Dedifferentiated amniotic fluid mesenchymal stem cell (primary cell): Measurements from ENCODE around the gene EGLN2.
A peak's percentile ranks its signal among the peaks of the same experiment; 100 is the strongest.
"Not testable (repeated sequence)": the region's sequence is repeated elsewhere in the genome, so short reads cannot be mapped to it uniquely, and the experiment has no call there.

Experiments
- DNase-seq: peaks from one replicate; pipeline ENCODE4 v3.0.0-alpha.2; 2016; ENCODE audit errors: extremely low spot score

EGLN2 gene

DNA sequence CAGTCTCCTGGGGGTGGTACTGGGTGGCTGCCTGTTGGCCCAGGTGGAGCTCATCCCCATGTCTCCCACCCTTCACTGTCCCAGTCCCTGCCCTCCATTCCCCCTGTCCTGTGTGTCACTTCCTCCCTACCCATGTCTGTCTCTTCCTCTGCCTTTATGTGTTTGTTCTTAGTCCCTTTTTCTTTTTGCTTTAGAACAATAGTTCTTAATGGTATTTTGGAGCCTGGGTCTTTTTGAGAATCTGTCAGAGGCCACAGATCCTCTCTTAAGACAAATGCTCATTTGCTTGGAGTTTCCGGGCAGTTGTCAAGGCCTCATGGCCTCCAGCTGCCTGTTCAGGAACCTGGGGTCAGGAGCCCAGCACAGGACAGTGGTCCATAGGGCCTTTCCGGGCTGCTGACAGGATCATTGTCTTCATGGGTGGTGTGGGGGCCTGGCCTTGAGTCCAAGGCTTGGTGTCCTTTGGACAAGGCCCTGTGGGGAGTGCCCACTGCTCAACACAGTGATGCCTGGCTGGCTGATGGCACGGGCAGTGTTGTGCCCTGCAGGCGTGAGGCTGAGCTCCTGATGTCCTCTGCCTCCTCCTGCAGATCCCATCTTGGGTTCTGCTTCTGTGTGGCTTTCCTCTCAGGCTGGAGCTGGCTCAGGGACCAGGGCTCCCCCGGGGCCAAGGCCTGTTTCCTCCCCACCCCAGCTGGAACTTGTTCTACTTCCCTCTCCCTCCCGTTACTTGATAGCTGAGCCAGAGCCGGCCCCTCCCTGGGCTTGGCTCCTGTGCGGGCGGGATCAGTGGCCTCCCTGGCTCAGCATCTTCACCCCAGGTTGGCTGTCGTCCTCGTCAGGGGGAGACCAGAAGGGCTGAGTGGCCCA lies 3.5 kb downstream of the EGLN2 start:
- no peak for DNase-seq

DNA sequence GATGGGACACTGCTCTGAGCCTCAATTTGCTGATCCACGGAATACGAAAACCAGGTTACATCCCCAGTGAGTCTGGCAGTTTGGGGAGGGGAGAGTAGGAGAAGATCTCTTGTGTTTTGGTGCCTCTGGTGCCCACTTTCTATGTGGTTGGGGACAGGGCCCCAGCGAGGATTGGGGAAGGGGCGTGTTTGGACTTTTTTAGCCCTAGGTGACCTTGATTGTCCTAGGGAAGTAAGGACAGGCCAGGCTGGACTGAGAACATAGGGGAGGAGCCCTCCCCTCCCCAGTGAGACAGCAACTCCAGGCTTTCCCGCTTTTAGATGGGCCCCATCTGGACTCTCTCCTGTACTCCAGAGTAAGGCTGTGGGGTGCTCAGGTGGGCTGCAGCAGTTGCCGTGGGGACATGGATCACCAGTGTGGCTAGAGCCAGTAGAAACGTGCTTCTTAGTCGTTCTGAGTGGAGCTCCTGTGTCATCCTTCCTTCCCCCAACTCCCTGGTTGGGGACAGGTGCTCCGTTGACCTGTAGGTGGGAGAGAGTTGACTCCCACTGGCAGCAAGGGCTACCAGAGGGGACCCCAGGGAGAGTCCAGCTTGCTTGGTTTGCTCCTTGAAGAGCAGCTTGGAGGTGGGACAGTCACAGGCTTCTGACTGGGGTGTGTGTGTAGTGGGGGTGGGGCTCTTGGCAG lies 4.3 kb downstream of the EGLN2 start:
- no peak for DNase-seq

DNA sequence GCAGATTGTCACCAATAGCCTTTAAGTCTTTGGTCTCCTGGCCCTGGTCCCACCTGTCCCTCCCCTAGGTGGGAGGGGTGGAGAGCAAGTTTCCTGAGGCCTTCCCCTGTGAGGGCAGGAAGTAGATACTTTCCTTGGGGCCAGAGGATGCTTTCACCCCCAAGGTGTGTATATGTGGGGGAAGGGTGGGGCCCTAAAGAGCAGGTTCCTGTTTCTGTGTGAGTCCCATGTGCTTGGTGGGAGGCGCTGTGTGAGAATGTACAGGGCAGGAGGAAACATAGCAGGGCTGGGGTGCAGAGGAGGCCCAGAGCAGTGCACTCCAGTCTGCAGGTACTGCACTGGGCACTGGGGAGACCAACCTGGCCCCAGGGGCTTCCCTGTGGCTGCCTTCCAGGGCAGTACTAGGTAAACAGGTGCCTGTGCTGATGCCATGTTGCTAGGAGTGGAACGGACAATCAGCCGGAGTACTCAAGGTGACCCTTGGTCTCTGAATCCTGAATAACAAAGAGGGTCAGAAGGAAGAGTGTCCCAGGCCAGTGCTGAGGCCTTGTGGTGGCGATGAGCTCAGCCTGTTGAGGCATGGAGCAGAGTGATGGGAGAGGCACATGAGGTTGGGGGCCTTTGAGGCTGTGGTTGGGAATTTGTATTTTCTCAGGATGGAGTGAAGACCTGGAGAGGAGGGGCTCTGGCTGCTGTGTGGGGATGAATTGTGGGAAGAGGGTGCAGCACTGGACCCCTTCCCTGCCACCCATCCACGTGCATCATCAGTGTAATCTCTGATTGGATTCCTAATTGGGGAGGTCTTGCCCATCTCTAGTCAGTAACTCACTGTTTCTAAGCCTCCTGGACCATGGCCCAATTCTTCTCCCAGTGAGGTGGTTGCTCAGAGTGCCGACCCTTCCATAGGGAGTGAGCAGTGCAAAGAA lies 5.1 kb downstream of the EGLN2 start:
- no peak for DNase-seq

DNA sequence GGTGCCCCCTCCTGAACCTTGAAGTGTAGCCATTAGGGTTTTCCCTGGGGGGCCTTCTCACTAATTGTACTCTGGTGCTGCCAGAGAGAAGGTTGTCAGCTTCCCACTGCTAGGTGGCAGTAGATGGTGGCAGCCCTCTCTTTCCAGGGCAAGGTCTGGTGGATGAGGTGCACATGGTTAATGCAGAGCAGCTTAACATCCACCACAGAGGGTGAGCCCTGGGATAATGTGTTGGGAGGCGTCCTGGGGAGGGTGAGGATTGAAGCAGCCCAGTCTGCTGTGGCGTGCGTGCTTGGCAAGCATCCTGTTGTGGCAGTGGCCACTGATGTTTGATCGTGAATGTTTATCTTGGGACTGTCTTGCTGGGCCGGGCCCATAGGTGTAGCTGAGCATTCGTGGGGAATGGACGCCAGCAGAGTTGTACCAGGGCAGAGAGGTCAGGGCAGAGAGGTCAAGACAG lies 5.8 kb downstream of the EGLN2 start:
- no peak for DNase-seq

DNA sequence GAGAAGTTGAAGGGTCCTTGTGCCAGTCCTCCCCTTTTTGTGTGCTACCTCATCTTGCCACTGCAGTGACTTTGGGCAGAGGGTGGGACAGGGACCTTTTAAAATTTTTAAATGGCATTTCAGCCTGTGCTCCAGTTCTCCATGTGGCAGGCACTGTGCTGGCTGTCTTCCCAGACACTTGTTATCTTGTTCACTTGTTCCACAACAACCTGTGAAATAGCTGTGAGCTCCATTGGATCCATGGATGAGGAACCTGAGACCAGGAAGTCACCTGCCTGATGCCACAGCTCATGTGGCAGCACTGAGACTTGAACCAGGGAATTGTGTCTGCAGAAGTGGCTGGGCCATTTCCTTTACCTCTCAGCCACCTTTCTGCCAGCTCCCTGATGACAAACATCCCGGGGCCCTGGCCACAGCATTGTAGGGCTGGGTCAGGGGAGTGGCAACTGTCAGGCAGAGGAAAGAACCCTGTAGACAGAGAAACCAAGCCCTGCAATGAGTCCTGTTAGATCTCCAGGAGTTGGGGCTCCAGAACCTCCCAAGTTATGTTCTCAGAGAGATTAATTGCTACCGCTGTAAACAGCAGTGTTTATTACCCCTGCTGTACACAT lies 6.4 kb downstream of the EGLN2 start:
- no peak for DNase-seq

DNA sequence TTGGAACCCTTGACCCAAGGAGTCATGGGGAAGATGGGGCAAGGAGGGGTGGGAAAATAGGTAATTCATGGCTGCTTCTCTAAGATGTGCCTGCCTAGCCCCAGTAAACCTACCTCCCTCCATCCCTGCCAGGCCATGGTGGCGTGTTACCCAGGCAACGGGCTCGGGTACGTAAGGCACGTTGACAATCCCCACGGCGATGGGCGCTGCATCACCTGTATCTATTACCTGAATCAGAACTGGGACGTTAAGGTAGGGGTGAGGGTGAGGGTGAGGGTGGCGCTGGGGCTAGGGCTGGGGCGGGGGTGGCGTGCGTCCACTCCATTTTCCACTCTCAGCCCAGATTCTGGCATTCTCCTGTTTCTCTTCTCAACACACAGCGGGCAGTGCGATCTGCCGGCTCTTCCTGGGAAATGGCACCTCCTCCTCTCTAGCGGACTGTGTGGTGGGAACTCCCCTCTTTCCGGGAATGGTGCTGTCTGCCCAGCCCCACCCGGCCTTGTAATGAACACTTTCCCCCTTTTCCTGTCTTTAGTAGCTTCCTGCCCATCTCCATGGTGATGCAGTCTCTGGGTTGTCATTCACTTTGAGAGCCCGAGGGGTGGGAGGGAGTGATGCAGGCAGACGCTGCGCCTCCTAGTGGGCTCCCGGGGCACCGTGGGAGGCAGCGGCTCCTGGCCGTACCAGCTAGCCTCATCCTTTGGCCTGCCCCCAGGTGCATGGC lies 7.6 kb downstream of the EGLN2 start:
- peak; percentile 95 for DNase-seq

DNA sequence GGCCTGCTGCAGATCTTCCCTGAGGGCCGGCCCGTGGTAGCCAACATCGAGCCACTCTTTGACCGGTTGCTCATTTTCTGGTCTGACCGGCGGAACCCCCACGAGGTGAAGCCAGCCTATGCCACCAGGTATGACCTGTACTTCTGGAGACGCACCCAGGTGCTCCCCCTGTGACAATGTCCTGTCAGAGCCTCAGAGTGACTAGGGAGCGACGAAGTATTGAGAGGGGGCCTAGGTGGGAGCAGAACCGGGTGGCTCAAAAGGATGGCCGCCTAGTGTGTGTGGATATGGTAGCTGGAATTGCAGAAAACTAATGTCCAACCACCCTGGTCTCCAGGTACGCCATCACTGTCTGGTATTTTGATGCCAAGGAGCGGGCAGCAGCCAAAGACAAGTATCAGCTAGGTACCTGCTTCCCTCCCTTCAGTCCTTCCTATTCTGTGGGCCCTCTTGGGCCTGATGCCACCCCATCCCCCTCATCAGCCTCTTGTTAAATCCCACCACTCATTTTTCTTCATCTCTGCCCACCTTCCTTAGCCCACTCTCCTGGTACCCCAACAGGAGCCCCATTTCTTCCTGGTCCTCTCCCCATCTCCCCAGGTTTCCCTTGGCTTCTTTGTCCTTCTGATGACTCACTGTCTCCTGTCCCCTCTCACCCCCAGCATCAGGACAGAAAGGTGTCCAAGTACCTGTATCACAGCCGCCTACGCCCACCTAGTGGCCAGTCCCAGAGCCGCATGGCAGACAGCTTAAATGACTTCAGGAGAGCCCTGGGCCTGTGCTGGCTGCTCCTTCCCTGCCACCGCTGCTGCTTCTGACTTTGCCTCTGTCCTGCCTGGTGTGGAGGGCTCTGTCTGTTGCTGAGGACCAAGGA lies 8.4 kb downstream of the EGLN2 start:
- no peak for DNase-seq

DNA sequence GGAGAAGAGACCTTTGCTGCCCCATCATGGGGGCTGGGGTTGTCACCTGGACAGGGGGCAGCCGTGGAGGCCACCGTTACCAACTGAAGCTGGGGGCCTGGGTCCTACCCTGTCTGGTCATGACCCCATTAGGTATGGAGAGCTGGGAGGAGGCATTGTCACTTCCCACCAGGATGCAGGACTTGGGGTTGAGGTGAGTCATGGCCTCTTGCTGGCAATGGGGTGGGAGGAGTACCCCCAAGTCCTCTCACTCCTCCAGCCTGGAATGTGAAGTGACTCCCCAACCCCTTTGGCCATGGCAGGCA lies 9.0 kb downstream of the EGLN2 start:
- no peak for DNase-seq

DNA sequence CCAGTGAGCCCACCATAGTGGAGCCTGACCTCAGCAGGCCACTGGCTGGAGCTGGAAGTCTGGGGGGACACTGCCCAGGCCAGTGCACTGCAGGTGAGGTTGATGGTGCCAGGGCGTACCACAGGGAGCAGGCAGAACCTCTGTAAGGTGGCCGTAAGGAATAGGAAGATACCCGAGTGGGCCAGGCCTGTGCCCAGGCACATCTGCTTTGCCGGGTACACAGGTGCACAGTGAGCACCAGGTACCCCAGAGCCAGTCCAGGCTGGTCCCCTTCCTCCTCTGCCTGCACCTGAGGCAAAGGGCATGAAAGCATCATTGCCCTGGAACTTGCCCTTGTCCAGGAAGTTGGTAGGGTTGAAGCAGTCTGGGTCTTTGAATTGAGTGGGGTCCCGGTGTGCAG lies 9.5 kb downstream of the EGLN2 start:
- DNase-seq, result no peak

DNA sequence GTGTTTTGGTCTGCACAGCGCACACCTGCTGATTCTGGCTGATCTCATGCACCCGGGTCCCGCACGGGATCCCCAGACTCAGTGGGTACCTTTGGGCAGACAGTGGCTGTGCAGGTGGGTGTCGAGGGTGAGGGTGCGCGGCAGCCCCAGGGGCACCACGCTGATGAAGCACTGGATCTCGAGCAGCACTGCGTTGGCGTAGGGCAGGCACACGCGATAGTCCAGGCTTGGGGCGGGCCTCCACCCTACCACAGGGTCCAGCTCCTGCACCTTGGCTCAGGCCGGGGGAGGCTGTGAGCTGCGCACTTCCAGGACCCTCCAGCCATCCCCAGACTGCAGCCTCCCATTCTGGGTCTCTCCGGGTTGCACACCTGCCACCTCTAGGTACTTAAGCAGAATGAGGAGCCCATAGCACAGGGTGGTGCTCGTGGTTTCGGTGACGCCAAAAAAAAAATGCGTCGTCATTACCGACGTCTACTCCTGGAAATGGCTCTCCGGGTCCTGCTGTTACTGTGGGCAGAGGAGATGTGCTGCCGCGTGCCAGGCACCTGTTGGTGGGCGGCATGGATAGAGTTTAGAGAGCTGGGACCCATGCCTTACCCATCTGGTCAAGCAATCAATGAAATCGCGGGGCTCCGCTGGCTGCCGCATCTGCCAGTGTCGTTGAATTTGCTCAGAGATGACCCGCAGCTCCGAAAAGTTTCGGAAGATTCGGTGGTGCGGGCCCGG lies 10.5 kb downstream of the EGLN2 start:
- DNase-seq, result no peak

DNA sequence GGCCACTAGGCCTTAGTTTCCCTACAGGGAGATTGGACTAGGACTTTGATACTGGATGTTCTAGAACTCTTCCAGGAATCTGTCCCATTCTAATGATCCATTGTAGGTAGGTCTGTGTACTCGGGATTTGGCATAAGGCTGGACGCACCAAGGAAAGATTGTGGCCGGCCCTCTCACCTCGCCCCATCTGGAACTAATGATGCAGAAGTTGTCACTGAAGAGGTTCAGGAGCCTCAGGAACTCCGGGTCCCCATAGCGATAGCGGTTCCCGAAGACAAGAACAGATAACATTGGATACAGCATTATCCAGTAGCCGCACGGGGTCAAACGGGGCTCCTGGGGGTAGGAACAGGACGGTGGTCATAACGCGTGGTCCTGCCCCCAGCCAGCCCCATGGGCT lies 11.2 kb downstream of the EGLN2 start:
- no peak for DNase-seq

DNA sequence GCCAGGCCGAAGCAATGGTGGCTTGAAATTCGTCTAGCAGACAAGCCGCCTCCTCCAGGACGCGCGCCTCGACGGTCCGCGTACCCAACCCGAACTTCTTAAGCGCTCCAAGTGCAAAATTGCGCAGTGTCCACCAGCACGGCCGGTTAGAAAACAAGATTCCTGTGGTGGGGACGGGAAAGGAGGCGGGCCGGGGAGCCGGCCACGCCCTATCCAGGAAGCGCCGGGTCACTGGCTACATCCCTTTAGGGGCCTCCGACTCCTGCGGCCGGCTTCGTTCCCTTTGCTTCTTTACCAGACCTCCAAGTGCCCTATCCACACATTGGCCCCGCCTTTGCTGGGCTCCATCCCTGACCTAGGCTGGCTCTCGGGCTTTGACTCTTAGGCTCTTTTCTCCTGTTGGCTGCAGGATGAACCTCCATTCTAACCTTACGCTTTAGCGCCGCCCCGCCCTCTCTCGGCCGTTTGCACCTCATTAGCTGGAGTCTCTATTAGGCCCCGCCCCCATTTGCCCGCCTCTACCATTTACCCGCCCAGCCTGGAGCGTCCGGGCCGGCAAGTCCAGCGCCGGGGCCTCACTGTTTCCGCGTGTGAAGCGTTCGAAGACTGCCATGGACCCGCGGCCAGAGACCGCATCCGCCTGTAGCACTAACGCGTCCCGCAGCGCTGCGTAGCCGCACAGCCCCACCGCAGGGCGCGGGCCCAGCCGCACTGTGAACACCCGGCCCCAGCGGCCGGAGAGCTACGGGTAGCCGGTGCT lies 11.8 kb downstream of the EGLN2 start:
- DNase-seq, result not testable (repeated sequence)

DNA sequence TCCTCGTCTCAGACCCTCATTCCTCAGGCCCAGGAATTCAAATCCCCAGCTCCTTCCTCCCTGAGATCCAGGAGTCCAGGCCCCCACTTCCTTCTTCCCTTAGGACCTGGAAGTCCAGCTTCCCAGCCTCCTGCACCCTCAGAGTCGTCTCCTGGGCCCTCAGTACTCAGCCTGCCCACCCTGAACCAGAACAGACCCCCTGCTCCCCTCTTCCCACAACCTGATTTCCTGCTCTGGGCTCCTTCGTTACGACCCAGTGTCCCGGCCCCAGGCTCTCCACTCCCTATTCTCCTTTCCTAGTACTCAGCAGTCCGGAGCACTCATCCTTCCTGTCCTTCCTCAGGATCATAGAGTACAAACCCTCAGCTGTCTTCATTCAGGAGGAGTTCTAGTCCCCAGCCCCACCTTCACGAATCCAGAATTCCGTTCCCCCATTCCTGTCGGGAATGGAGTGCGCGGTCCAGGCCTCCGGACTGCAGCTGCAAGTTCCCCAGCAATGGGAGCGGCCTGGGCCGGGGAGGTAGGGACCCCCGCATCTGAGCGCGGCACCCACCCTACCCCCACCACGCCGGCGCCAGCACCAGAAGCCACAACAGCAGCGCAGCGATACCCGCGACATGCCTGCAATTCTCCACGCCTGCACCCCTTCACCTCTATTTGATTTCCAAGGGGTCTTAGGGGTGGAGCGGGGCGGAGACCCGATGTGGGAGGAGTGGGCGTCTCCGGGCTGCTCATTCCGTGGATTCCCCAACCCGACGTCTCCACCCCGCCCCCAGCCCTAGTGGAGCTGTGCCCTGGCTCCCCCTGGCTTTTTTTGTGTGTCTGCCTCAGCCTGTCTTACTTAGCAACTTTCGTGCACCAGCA lies 12.7 kb downstream of the EGLN2 start:
- no peak for DNase-seq

DNA sequence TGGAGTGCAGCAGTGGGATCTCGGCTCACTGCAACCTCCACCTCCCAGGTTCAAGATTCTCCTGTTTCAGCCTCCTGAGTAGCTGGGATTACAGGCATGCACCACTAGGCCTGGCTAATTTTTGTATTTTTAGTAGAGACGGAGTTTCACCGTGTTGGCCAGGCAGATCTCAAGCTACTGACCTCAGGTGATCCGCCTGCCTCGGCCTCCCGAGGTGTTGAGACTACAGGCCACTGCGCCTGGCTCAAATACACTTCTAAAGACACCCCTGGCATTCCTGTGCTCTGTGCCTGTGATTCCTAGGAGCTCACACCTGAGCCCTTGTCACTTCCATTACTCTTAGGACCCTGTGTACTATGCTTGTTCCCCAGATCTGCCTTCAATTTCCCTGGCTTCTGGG lies 13.6 kb downstream of the EGLN2 start:
- DNase-seq, result not testable (repeated sequence)

DNA sequence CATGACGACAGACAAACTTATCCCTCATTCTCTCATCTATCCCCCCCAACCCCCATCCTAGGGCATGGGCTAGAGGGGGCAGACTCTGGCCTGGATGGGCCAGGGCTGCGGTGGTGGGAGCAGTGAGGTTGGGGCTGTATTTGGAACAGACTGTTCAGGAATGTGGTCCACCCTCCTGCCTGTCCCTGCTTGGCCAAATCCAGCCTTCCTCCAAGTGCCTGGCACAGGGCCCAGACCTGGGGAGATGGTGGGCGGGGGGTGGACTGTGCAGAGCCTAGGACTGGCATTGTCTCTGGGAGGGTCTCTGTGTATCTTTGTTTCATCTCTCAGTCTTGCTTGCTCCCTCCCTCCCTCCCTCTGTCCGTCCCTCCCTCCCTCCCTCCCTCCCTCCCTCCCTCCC lies 14.2 kb downstream of the EGLN2 start:
- no peak for DNase-seq

DNA sequence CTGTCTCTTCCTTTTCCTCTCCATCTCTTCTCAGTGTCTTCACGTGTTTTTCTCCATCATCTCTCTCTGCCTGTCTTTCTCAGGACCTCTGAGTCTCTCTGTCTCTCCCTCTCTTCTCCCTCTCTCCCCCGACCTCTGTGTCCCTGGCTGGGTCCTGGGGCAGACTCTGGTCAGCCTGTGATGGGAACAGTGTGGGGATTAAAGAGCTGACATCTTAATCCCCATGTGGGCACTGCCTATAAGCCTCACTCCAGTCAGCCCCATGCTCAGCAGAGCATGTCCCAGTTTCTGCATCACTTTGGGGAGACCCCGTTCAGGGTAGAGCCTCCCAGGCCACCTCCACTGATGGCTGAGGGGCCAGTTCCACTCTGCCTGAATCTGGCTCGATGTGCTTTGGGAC lies 16.2 kb downstream of the EGLN2 start:
- no peak for DNase-seq

DNA sequence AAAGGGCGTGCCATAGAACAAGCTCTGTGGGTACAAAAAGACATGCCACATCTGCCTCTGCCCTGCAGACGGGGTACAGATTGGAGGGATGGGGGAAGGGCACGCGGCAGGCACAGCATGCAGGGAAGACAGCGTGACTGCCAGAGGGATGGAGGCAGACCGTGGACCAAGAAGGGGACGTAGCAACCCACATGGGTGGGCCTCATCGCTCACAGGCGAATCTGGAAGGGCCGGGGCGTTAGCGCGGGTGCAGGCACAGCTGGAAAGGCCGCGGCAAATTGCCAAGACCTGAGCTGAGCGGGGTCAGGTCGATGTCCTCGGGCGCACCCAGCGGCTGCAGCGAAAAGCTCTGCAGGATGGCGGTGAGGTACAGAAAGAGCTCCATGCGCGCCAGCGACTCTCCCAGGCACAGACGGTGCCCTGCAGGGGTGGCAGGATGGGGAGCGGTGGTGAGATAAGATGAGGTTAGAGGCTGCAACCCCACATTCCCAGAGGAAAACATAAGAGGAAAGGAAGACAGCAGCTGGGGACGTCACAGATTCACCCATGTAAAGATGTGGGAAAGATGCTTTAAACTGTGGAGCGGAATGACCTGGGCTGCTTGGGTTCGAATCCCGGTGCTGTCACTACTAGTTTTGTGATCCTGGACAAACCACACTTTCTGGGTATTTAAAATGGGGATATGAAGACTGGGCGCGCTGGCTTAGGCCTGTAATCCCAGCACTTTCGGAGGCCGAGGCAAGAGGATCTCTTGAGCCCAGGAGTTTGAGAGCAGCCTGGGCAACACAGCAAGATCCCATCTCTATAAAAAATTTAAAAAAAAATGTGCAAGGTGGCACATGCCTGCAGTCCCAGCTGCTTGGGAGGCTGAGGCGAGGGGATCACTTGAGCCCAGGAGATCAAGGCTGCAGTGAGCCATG lies 19.7 kb downstream of the EGLN2 start:
- DNase-seq, result not testable (repeated sequence)
